GM19238 (cell line): ENCODE data around the gene LAMA4.

ENCODE experiments used
- DNase-seq: peaks from one replicate; pipeline ENCODE4 v3.0.0; 2011; ENCODE audit warnings: low spot score; ENCODE audit not compliant: insufficient read length

Gene LAMA4

GRCh38 chr6:112253841-112254816, at the start of gene LAMA4:
LAMA4 (minus strand) TSS chr6:112254567; CDS start chr6:112254150, 417 bp downstream.
- no peak for DNase-seq

- no peak for DNase-seq
Observed at GRCh38 chr6:112302142-112302705, 47.9 kb upstream of the LAMA4 start.

- no peak for DNase-seq
Observed at GRCh38 chr6:112300896-112301295, 46.5 kb upstream of the LAMA4 start.

DNA sequence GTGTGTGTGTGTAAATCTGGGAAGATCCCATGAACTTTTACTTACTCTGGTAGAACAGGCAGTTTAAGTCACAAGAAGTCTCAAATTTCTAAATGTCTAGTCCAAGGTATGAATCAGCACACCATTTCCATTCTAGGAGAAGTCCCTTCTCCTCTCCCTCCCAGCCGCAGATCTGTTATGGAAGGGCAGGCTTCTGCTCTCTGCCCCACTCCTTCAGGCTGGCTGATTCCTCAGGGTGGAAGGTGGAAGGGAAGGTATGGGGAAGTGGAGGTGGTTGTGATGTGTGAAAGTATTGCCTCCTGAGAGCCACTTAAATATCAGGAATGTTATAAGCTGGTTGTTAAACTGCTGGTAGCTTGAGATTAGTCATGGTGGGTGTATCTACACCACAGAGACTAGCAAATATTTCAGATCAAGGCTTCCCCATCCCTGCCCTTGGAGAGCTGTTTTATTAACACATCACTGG, 44.5 kb upstream of the LAMA4 start:
- no peak for DNase-seq

DNA sequence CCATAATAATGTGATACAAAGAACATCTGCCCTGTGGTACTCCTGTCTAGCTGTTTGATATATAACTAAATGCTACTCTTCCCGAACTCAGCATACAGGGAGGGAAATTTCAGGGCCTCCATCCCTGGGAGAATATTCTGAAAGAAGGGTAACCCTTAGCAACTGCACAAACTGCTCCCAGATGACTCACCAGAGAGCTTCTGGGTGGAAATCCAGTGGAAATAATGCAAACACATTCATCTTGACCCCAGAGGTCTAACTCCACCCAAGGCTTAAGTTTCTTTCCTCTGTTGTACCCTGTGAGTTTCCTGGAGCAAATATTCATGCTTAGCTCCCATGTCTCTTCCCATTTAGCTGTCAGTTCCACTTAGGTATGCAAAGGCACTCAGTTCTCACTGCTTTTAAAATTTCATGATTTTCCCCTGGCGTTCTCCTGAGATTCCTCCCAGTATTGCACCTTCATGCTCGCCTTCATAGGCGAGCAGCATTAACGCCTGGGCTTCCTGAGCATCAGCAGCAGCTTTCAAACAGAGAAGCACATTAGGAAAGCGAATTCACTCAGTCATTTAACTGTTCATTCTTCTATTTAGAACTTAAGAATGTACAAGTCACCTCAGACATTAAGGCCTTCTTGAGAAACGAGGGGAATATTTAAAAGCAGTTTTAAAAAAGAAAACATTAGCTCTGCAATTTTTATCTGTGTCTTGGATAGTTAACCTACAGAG, 43.8 kb upstream of the LAMA4 start:
- no peak for DNase-seq

DNA sequence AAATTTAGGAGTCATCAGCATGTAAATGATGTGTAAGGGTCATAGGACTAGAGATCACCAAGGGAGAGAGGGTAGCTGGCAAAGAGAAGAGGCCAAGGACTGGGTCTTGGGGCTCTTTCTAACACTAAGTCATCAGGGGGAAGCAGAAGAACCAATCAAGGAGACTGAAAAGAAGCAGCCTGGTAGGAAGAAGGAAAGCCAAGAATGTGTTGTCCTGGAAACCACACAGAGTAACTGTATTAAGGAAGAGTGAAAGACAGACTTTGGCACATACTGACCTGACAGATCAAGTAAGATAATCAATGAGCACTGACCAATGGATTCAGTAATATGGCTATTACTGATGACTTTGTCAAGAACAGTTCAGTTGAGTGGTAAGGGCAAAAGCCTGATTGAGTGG, 42.3 kb upstream of the LAMA4 start:
- no peak for DNase-seq

GRCh38 chr6:112296122-112296521, 41.8 kb upstream of the LAMA4 start:
- no peak for DNase-seq

- DNase-seq = no peak
Observed at GRCh38 chr6:112291161-112291762, 36.9 kb upstream of the LAMA4 start.

GRCh38 chr6:112289038-112289566, 34.7 kb upstream of the LAMA4 start:
- DNase-seq = no peak

DNA sequence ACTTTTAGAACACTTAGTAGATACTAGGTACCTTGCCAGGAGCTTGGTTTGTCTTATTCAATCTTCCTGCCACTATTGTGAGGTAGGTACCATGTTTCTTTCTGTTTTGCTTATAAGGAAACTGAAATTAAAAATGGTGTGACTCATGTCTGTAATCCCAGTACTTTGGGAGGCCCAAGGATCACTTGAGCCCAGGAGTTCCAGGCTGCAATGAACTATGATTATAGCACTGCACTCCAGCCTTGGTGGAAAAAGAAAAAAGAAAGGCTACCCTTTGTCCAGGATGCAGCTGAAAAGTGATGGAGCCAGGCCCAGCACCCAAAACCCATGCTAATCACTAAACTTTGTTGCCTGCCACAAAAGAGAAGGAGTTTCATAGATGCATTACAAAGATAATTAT, 34.1 kb upstream of the LAMA4 start:
- DNase-seq = no peak

DNA sequence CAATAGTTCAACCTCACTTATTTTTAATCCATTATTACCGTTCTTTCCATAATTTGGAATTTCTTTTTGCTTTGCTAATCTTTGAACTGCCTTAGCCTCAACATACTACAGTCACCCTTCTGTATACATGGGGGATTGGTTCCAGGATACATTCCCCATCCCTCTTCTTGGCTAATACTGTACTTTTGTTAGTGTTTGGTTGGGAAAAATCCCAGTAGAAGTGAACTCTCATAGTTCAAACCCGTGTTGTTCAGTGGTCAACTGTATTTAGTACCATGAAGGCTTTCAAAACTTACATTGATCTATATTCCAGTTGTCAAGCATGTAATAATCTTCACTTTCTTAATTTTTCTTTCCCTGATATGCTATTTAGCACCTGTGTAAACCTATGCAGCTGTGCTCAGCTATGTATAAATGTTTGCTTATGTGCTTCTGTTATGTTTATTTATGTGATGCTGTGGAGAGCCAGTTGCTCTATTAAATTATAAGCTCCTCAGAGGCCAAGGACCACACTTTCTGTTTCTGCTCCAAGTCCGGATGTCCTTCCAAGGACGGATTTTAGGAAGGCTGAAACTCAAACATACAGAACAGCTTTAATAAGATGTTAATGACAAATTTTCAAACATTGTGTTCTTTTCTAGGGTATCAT, 33.3 kb upstream of the LAMA4 start:
- DNase-seq = no peak

DNA sequence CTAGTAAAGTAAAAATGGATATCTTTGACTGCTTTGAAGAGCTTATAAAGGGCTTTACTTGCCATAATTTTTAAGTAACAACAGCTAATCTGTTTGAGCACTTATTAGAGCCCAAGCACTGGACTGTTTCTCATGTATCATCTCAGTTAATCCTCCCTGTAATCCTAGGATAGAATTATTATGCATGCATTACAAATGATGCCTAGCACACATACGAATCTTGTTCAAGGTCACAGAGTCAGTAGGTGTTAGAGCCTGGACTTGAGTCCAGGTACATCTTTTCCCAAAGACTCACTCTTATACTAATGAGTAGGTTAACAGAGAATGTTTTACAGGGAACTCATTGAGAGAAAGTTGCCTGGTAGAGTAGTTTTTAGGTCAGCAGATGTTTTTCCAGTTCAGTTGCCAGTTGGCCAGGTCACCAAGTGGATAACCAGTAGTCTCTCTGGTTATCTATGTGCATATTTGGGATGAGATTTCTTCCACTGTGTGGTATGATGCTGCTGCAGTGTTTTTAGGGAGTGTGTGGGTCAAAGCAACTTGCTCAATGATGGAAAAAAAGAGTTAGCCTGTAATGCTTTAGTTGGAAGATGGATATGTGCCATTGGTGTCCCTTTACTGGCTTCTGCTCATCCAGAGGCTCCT, 32.3 kb upstream of the LAMA4 start:
- no peak for DNase-seq

GRCh38 chr6:112286010-112286409, 31.6 kb upstream of the LAMA4 start:
- DNase-seq = no peak

DNA sequence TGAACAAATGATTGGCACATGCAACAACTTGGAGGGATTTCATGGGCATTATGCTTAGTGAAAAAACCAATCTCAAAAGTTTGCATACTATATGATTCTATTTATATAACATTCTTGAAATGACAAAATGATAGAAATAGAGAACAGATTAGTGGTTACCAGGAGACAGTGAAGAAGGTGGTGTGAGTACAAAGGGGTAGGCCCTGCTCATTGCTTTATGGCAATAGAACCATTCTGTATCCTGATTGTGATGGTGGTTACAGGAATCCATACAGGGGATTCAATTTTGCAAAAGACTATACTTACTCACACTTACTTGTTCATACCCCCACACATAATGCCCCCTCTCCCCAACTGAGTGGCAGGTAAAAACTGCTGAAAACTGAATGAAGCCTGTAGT, 30.2 kb upstream of the LAMA4 start:
- DNase-seq = no peak

GRCh38 chr6:112283621-112284020, 29.3 kb upstream of the LAMA4 start:
- no peak for DNase-seq

GRCh38 chr6:112281821-112282615, 27.7 kb upstream of the LAMA4 start:
- DNase-seq = no peak

DNA sequence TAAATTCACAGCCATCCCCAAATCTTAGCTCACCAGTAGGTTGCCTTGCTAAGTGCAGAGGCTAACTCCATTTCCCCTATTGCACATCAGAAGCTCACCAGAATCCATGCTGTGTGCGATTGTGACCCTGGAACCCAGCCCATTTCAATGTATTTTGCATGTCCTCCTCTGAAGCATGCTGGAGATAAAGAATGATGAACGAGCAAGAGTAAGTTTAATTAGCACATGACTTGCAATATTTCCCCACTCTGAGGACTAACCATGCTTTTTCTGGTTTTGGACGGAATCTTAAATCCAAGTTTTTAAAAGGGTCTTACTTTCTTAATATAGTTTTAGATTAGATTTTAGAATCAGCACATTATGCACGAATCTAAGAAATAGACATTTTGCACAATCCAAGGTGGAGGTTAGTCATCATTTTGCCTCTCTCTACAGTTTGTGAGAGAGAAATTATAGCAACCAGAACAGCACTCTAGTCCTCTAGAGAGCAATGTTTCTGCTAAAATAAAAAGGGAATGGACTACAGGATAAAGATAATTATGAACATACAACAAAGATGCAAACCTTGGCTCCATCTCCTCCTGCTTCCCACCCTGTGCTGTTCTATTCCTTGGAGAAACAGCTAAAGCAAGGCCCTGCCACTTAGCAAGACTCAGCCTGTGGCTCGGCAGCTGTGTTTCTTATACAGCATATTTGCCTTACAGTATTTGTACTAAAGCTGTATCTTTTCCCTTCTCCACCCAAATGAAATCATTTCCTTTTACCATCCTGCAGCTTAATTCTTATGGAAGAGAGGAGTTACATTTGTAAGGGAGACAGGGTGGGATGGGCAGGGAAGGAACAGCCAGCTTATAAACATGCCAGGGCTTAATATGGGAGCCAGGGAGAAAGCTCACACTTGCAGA, 24.9 kb upstream of the LAMA4 start:
- no peak for DNase-seq

DNA sequence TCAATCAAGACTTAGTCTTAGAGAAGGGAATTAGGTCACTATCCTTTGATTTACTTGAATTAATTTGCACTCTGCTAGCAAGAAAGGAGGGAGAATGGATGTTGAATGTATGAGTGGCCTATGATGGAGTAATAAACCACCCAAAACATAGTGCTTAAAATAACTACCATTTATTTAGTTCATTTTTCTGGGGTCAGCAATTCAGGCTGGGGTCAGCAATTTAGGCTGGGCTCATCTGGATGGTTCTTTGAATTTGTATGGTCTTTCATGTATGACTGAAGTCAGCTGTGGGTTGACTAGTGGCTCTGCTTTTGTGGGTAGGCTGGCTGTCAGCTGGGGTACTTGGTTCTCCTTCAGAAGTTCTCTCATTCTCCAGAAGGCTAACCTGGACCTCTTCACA, 21.0 kb upstream of the LAMA4 start:
- DNase-seq = no peak

GRCh38 chr6:112274774-112275173, 20.4 kb upstream of the LAMA4 start:
- DNase-seq = no peak
